GM12878 (cell line): ENCODE results near the gene CKMT2.
"Not testable (repeated sequence)": the region's sequence is repeated elsewhere in the genome, so short reads cannot be mapped to it uniquely, and the experiment has no call there.

Source experiments
- ATF2 ChIP-seq: IDR thresholded peaks from 2 replicates; pipeline ENCODE4 v1.6.1; 2012; ENCODE audit warnings: low read length, inconsistent platforms
- CBX3 ChIP-seq: fragments of 200-600 bp; sonication (generic); IDR thresholded peaks from 2 replicates; pipeline ENCODE4 v1.6.1; 2016; ENCODE audit warnings: low read depth, borderline replicate concordance
- CEBPB ChIP-seq, 2 experiments: fragments of 150-350 bp in 1 of 2; IDR thresholded peaks; 2 replicates each; pipeline ENCODE4 v1.6.1; 2012 to 2014; ENCODE audit warnings: low read depth in 2 of 2, low read length in 2 of 2, borderline replicate concordance in 1 of 2, inconsistent platforms in 1 of 2
- EP300 ChIP-seq, 2 experiments: fragments of 150-350 bp in 1 of 2; IDR thresholded peaks; 2 replicates each; pipeline ENCODE4 v1.6.1; 2011 to 2012; ENCODE audit warnings: low read depth in 2 of 2, low read length in 2 of 2, borderline replicate concordance in 1 of 2, improper control_type of control experiment in 1 of 2, inconsistent platforms in 1 of 2; ENCODE audit not compliant: control insufficient read depth in 1 of 2
- GABPA ChIP-seq: IDR thresholded peaks from 2 replicates; pipeline ENCODE4 v1.6.1; 2014; ENCODE audit warnings: antibody characterized with exemption, low read depth, mild to moderate bottlenecking, inconsistent platforms
- IRF5 ChIP-seq: fragments of 450-650 bp; IDR thresholded peaks from 2 replicates; pipeline ENCODE4 v1.6.1; 2017; ENCODE audit warnings: borderline replicate concordance
- JUNB ChIP-seq: IDR thresholded peaks from 2 replicates; pipeline ENCODE4 v1.6.1; 2016; ENCODE audit warnings: antibody characterized with exemption, mild to moderate bottlenecking
- NRF1 ChIP-seq: conservative IDR thresholded peaks from 2 replicates; pipeline ENCODE4 v1.6.1; 2011; ENCODE audit warnings: mild to moderate bottlenecking, low read depth, low read length, improper control_type of control experiment
- POLR2A ChIP-seq: IDR thresholded peaks from 2 replicates; pipeline ENCODE4 v1.6.1; 2011; ENCODE audit warnings: low read depth, mild to moderate bottlenecking, low read length
- RELA ChIP-seq: fragments of 450-650 bp; IDR thresholded peaks from 2 replicates; pipeline ENCODE4 v1.8.0; 2014; ENCODE audit warnings: borderline replicate concordance; ENCODE audit not compliant: partially characterized antibody
- RFX5 ChIP-seq: IDR thresholded peaks from 2 replicates; pipeline ENCODE4 v1.6.1; 2011; ENCODE audit warnings: low read depth, low read length, improper control_type of control experiment
- ZNF384 ChIP-seq: IDR thresholded peaks from 2 replicates; pipeline ENCODE4 v1.6.1; 2012; ENCODE audit warnings: low read depth, mild to moderate bottlenecking, low read length, improper control_type of control experiment, borderline replicate concordance
- TF ChIP-seq, protein P1 (sequence below), 3 experiments: IDR thresholded peaks in 2 of 3; conservative IDR thresholded peaks in 1 of 3; 2 replicates each; pipeline ENCODE4 v1.5.1; 2011; ENCODE audit warnings: low read depth in 3 of 3, low read length in 3 of 3, mild to moderate bottlenecking in 3 of 3, control low read depth in 2 of 3, moderate library complexity in 2 of 3, inconsistent platforms in 1 of 3, mixed read lengths in 1 of 3; ENCODE audit not compliant: control insufficient read depth in 2 of 3, insufficient read depth in 1 of 3; ENCODE audit errors: extremely low read depth in 1 of 3

DNA sequence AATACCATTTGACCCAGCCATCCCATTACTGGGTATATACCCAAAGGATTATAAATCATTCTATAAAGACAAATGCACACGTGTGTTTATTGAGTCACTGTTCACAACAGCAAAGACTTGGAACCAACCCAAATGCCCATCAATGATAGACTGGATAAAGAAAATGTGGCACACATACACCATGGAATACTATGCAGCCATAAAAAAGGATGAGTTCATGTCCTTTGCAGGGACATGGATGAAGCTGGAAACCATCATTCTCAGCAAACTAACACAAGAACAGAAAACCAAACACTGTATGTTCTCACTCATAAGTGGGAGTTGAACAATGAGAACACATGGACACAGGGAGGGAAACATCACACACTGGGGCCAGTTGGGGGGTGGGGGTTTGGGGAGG, 29.7 kb downstream of the CKMT2 start:
- TF ChIP-seq RELA; CEBPB (IDR thresholded peaks at IDR 0.05; ENCODE audit: borderline replicate concordance in 1 of 2, low read depth in 2 of 2, low read length in 2 of 2); EP300 (IDR thresholded peaks at IDR 0.05; ENCODE audit: borderline replicate concordance in 1 of 2, control insufficient read depth in 1 of 2, low read depth in 2 of 2, low read length in 2 of 2); ATF2; ZNF384; POLR2A; JUNB; GABPA; CBX3; NRF1; RFX5; IRF5: not testable (repeated sequence)
- TF ChIP-seq, protein P1, sequence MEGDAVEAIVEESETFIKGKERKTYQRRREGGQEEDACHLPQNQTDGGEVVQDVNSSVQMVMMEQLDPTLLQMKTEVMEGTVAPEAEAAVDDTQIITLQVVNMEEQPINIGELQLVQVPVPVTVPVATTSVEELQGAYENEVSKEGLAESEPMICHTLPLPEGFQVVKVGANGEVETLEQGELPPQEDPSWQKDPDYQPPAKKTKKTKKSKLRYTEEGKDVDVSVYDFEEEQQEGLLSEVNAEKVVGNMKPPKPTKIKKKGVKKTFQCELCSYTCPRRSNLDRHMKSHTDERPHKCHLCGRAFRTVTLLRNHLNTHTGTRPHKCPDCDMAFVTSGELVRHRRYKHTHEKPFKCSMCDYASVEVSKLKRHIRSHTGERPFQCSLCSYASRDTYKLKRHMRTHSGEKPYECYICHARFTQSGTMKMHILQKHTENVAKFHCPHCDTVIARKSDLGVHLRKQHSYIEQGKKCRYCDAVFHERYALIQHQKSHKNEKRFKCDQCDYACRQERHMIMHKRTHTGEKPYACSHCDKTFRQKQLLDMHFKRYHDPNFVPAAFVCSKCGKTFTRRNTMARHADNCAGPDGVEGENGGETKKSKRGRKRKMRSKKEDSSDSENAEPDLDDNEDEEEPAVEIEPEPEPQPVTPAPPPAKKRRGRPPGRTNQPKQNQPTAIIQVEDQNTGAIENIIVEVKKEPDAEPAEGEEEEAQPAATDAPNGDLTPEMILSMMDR (IDR thresholded peaks at IDR 0.05 in 2 of 3, conservative IDR thresholded peaks at IDR 0.05 in 1 of 3; ENCODE audit: control insufficient read depth in 2 of 3, extremely low read depth in 1 of 3, insufficient read depth in 1 of 3, low read depth in 3 of 3, low read length in 3 of 3) = not testable (repeated sequence)
